Measurements from ENCODE around the gene UNC5B. TPM values are rescaled to one million over a fixed set of nuclear protein-coding genes. Genes with fewer than 3 reads are reported as not detected.
"Not testable (repeated sequence)": the region's sequence is repeated elsewhere in the genome, so short reads cannot be mapped to it uniquely, and the experiment has no call there.

Gene UNC5B
- polyA plus RNA-seq, 1 donor (not counting 4 experiments of a cell fraction or from before 2014, with no cell fraction given) = 1.1 TPM

DNA sequence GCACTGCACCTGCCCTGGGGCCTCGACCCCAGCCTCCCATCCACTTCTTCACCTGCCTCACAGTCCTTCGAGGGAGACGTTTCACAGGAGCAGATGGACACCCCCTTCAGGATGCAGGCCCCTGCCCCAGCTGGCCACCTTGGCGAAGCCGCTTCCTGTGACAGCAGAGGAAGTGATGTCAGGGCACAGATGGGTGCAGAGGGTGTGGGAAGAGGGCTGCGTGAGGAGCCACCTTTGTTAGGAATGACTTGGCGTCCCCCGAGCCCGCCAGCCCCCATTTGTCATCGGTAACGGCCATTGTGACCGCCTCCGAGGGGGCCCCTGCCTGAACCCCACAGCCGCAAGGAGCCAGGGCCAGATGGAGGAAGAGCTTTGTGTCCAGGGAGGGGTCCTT lies 59.3 kb downstream of the UNC5B start:
- DNase-seq (ENCODE audit: low read depth, low spot score) (no peak), FAIRE-seq (no peak)
- H3K27me3 ChIP-seq (ENCODE audit: control insufficient read depth, extremely low read depth, insufficient read depth, low read length) = no peaks in the 10 kb centered on the region
- no peaks in the 10 kb centered on the region for H3K79me2 ChIP-seq (ENCODE audit: control insufficient read depth, insufficient read depth, low read length)
- H3K9me3 ChIP-seq (ENCODE audit: control insufficient read depth, low read depth, low read length) = no peaks in the 10 kb centered on the region
- dilution Hi-C loops (cut with MboI; ENCODE audit: extremely low pct_ligation_motif_present, low sequenced_read_pairs) = no loop called here
- peaks cover 16% of the 10 kb centered on the region for H3K4me1 ChIP-seq (ENCODE audit: control insufficient read depth, extremely low read depth, insufficient read depth, low read length)
- no peak for TF ChIP-seq EZH2 (IDR thresholded peaks at IDR 0.05; ENCODE audit: low read length)
- TF ChIP-seq, protein P1, sequence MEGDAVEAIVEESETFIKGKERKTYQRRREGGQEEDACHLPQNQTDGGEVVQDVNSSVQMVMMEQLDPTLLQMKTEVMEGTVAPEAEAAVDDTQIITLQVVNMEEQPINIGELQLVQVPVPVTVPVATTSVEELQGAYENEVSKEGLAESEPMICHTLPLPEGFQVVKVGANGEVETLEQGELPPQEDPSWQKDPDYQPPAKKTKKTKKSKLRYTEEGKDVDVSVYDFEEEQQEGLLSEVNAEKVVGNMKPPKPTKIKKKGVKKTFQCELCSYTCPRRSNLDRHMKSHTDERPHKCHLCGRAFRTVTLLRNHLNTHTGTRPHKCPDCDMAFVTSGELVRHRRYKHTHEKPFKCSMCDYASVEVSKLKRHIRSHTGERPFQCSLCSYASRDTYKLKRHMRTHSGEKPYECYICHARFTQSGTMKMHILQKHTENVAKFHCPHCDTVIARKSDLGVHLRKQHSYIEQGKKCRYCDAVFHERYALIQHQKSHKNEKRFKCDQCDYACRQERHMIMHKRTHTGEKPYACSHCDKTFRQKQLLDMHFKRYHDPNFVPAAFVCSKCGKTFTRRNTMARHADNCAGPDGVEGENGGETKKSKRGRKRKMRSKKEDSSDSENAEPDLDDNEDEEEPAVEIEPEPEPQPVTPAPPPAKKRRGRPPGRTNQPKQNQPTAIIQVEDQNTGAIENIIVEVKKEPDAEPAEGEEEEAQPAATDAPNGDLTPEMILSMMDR (optimal IDR thresholded peaks at IDR 0.05 in 1 of 3, IDR thresholded peaks at IDR 0.05 in 1 of 3, conservative IDR thresholded peaks at IDR 0.05 in 1 of 3; ENCODE audit: extremely low read depth in 1 of 3, insufficient read depth in 2 of 3, low read length in 3 of 3) = no peak
- H4K20me1 ChIP-seq (ENCODE audit: control insufficient read depth, extremely low read depth, insufficient read depth, low read length) = no peaks in the 10 kb centered on the region
- no peak overlapping the region for H3K4me3 ChIP-seq (ENCODE audit: control insufficient read depth in 2 of 3, extremely low read depth in 1 of 3, insufficient read depth in 2 of 3, low read depth in 1 of 3, low read length in 3 of 3)
- no peak overlapping the region for H2AFZ ChIP-seq (ENCODE audit: control insufficient read depth, low read length)
- no peaks in the 10 kb centered on the region for H3K36me3 ChIP-seq (ENCODE audit: control insufficient read depth in 2 of 2, extremely low read depth in 1 of 2, insufficient read depth in 2 of 2, low read length in 2 of 2)
- no peaks in the 10 kb centered on the region for H3K9me1 ChIP-seq (ENCODE audit: control insufficient read depth, extremely low read depth, insufficient read depth, low read length)
- no peak overlapping the region for H3K9ac ChIP-seq (ENCODE audit: control insufficient read depth, extremely low read depth, insufficient read depth, low read length)
- no peak overlapping the region for H3K27ac ChIP-seq (ENCODE audit: control insufficient read depth, insufficient read depth, low read length)
- H3K4me2 ChIP-seq (ENCODE audit: control insufficient read depth, extremely low read depth, insufficient read depth, low read depth, low read length) = no peak overlapping the region

DNA sequence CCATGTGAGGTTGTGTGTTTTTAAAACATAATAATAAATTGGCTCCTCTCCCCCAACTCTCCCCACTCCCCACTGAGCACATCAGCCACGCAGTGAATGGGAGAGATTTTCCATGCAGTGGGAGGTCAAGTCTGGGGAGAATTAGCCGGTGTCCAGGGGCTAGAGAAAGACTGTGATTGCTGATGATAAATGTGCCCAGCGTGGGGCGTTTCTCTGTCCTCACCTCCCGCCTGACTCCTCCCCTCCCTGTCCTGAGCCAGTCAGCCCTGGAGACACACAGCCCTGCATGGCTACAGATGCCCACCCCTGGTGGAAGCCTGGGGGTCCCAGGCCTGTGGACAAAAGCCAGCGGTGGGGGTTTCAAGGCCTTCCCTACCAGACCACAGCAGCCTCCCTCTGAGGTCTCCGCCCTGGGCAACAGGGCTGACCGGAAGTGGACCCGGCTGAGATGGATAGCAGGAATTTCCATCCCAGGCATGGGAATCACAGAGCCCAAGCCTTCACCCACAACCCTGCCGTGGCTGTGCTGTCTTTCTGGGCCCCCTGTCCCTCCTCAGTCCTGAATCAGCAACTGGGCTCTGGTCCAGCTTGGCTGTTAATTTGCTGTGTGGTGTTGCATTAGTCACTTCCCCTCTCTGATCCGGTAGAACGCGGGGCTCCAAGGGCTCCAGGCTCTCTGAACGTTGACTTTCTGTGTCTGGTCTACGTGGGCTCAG lies 59.8 kb downstream of the UNC5B start:
- Histone ChIP-seq H3K36me3 (ENCODE audit: control insufficient read depth in 2 of 2, extremely low read depth in 1 of 2, insufficient read depth in 2 of 2, low read length in 2 of 2) (no peaks in the 10 kb centered on the region), H3K79me2 (ENCODE audit: control insufficient read depth, insufficient read depth, low read length) (no peaks in the 10 kb centered on the region), H3K27me3 (ENCODE audit: control insufficient read depth, extremely low read depth, insufficient read depth, low read length) (no peaks in the 10 kb centered on the region), H3K9me1 (ENCODE audit: control insufficient read depth, extremely low read depth, insufficient read depth, low read length) (no peaks in the 10 kb centered on the region), H2AFZ (ENCODE audit: control insufficient read depth, low read length) (no peak overlapping the region), H4K20me1 (ENCODE audit: control insufficient read depth, extremely low read depth, insufficient read depth, low read length) (no peaks in the 10 kb centered on the region), H3K4me1 (ENCODE audit: control insufficient read depth, extremely low read depth, insufficient read depth, low read length) (peaks cover 10% of the 10 kb centered on the region), H3K4me3 (ENCODE audit: control insufficient read depth in 2 of 3, extremely low read depth in 1 of 3, insufficient read depth in 2 of 3, low read depth in 1 of 3, low read length in 3 of 3) (no peak overlapping the region), H3K9me3 (ENCODE audit: control insufficient read depth, low read depth, low read length) (no peaks in the 10 kb centered on the region), H3K9ac (ENCODE audit: control insufficient read depth, extremely low read depth, insufficient read depth, low read length) (no peak overlapping the region), H3K27ac (ENCODE audit: control insufficient read depth, insufficient read depth, low read length) (no peak overlapping the region), H3K4me2 (ENCODE audit: control insufficient read depth, extremely low read depth, insufficient read depth, low read depth, low read length) (peak overlapping the region; percentile 8)
- peak; percentile 56 for FAIRE-seq
- TF ChIP-seq, protein P1 (optimal IDR thresholded peaks at IDR 0.05 in 1 of 3, IDR thresholded peaks at IDR 0.05 in 1 of 3, conservative IDR thresholded peaks at IDR 0.05 in 1 of 3; ENCODE audit: extremely low read depth in 1 of 3, insufficient read depth in 2 of 3, low read length in 3 of 3) = no peak
- TF ChIP-seq EZH2 (IDR thresholded peaks at IDR 0.05; ENCODE audit: low read length) = no peak
- dilution Hi-C loops (cut with MboI; ENCODE audit: extremely low pct_ligation_motif_present, low sequenced_read_pairs) = no loop called here
- no peak for DNase-seq (ENCODE audit: low read depth, low spot score)

DNA sequence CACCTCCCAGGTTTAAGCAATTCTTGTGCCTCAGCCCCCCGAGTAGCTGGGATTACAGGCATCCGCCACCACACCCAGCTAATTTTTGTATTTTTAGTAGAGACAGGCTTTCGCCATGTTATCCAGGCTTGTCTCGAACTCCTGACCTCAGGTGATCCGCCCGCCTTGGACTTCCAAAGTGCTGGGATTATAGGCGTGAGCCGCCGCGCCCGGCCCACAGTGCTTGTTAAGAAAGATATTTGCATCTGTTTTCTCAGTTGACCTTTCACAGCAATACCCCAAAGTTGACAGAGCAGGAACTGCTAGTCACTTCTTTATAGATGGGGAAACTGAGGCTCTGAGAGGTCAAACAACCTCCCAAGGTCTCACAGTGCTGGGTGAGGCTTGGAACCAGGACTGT lies 60.6 kb downstream of the UNC5B start:
- H3K4me1 ChIP-seq (ENCODE audit: control insufficient read depth, extremely low read depth, insufficient read depth, low read length); FAIRE-seq; H3K4me3 ChIP-seq (ENCODE audit: control insufficient read depth in 2 of 3, extremely low read depth in 1 of 3, insufficient read depth in 2 of 3, low read depth in 1 of 3, low read length in 3 of 3); DNase-seq (ENCODE audit: low read depth, low spot score); H3K36me3 ChIP-seq (ENCODE audit: control insufficient read depth in 2 of 2, extremely low read depth in 1 of 2, insufficient read depth in 2 of 2, low read length in 2 of 2); H3K27ac ChIP-seq (ENCODE audit: control insufficient read depth, insufficient read depth, low read length); H2AFZ ChIP-seq (ENCODE audit: control insufficient read depth, low read length); H4K20me1 ChIP-seq (ENCODE audit: control insufficient read depth, extremely low read depth, insufficient read depth, low read length); H3K79me2 ChIP-seq (ENCODE audit: control insufficient read depth, insufficient read depth, low read length); H3K9me3 ChIP-seq (ENCODE audit: control insufficient read depth, low read depth, low read length); H3K9ac ChIP-seq (ENCODE audit: control insufficient read depth, extremely low read depth, insufficient read depth, low read length); dilution Hi-C loops (cut with MboI; ENCODE audit: extremely low pct_ligation_motif_present, low sequenced_read_pairs); H3K27me3 ChIP-seq (ENCODE audit: control insufficient read depth, extremely low read depth, insufficient read depth, low read length); H3K9me1 ChIP-seq (ENCODE audit: control insufficient read depth, extremely low read depth, insufficient read depth, low read length): not testable (repeated sequence)
- H3K4me2 ChIP-seq (ENCODE audit: control insufficient read depth, extremely low read depth, insufficient read depth, low read depth, low read length) = peak overlapping the region; percentile 8
